ENCODE measurements around the gene HYAL3.
"Not testable (repeated sequence)": the region's sequence is repeated elsewhere in the genome, so short reads cannot be mapped to it uniquely, and the experiment has no call there.

Gene HYAL3

GRCh38 chr3:50268703-50269451 lies 30.3 kb downstream of the HYAL3 start, which contains the start of gene SEMA3B:
SEMA3B (plus strand) TSS chr3:50269147; CDS start chr3:50269241, 94 bp downstream.
- DNase-seq: no peak

GRCh38 chr3:50268276-50268675 lies 30.9 kb downstream of the HYAL3 start:
- DNase-seq: no peak

GRCh38 chr3:50267280-50267913 lies 31.8 kb downstream of the HYAL3 start:
- peak; percentile 16 for DNase-seq

- DNase-seq: no peak
Measured at GRCh38 chr3:50266836-50267235, 32.4 kb downstream of the HYAL3 start.

- no peak for DNase-seq
Measured at GRCh38 chr3:50266017-50266416, 33.2 kb downstream of the HYAL3 start.

GRCh38 chr3:50265571-50265970 lies 33.6 kb downstream of the HYAL3 start:
- DNase-seq: no peak

GRCh38 chr3:50264964-50265485 lies 34.2 kb downstream of the HYAL3 start:
- no peak for DNase-seq

GRCh38 chr3:50264383-50264963 lies 34.7 kb downstream of the HYAL3 start:
- DNase-seq: no peak

GRCh38 chr3:50263478-50264382 lies 35.5 kb downstream of the HYAL3 start:
- DNase-seq: no peak

GRCh38 chr3:50262778-50263177 lies 36.4 kb downstream of the HYAL3 start:
- no peak for DNase-seq

- DNase-seq: not testable (repeated sequence)
Measured at GRCh38 chr3:50262200-50262599, 37.0 kb downstream of the HYAL3 start.

GRCh38 chr3:50261505-50261904 lies 37.7 kb downstream of the HYAL3 start:
- DNase-seq: no peak

- no peak for DNase-seq
Measured at GRCh38 chr3:50260942-50261441, 38.2 kb downstream of the HYAL3 start.

GRCh38 chr3:50260027-50260941 lies 38.9 kb downstream of the HYAL3 start:
- DNase-seq: peak; percentile 55

GRCh38 chr3:50259432-50260026 lies 39.7 kb downstream of the HYAL3 start:
- DNase-seq: no peak

GRCh38 chr3:50258979-50259378 lies 40.2 kb downstream of the HYAL3 start:
- DNase-seq: no peak

- no peak for DNase-seq
Measured at GRCh38 chr3:50258029-50258680, 41.0 kb downstream of the HYAL3 start.

- no peak for DNase-seq
Measured at GRCh38 chr3:50256978-50257890, 42.0 kb downstream of the HYAL3 start.

GRCh38 chr3:50255251-50255615 lies 44.0 kb downstream of the HYAL3 start:
- peak; percentile 36 for DNase-seq

All from DMS79 treated with DMSO at 0.1 percent for 48 hours (cell line).